GM19025 (cell line): ENCODE data around the gene FGF21.
A peak's percentile ranks its signal among the peaks of the same experiment; 100 is the strongest.
"Not testable (repeated sequence)": the region's sequence is repeated elsewhere in the genome, so short reads cannot be mapped to it uniquely, and the experiment has no call there.

ENCODE experiments used
- ATAC-seq: cut with Tn5 transposase; IDR thresholded peaks from one replicate; pipeline ENCODE4 v1.9.1; 2021; ENCODE audit warnings: mild to moderate bottlenecking, low read depth, moderate library complexity; ENCODE audit not compliant: unreplicated experiment

The FGF21 gene

DNA sequence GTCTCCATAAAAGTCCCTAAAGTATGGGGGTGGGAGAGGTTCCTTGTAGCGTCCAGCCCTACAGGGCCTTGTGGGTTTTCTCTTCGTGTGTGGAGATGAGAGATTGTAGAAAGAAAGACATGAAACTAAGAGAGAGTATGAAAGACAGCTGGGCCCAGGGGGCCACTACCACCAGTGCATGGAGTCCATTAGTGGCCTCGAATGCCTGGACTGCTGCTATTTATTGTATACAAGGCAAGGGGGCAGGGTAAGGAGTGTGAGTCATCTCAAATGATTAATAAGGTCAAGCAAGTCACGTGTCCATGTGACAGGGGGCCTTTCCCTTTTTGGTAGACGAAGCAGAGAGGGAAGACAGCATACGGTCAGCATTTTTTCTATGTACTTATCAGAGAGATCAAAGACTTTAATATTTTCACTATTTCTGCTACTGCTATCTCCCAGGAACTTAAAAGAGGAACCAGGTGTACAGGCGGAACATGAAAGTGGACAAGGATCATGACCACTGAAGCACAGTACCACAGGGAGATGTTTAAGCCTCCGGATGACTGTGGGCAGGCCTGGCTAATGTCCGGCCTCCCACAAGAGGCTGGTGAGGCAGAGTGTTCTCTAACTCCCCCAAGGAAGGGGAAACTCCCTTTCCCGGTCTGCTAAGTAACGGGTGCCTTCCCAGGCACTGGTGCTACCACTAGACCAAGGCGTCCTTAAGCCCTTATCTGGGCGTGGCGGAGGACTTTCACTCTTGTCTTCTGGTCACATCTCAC is 25.5 kb downstream of the FGF21 start:
- no peak for ATAC-seq

DNA sequence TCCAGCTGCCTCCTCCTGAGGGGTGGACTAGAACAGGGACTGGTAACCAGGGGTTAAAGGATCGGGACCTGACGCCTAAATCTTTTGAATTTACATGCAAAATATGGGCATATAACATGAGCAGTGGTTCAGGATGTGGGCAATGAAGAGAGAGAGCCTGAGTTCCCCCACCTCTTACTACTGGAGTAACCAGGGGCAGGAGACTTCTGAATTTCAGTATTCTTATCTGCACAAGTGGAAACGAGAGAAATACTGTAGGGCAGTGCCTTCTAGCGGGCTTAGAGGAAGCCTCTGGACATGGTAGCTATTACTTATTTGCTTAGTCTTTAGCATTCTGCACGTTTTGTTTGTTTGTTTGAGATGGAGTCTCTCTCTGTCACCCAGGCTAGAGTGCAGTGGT is 29.2 kb downstream of the FGF21 start:
- no peak for ATAC-seq

DNA sequence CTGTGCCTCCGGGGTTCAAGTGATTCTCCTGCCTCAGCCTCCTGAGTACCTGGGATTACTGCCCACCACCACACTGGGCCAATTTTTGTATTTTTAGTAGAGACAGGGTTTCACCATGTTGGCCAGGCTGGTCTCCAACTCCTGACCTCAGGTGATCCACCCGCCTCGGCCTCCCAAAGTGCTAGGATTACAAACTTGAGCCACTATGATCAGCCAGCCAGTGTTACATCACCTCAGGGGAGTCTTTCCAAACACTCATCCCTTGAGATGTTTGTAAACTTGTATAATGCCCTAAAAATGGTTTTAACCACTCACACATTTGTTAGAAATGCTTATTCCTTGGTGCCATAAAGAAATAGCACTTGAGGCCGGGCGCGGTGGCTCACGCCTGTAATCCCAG is 31.1 kb downstream of the FGF21 start:
- not testable (repeated sequence) for ATAC-seq

DNA sequence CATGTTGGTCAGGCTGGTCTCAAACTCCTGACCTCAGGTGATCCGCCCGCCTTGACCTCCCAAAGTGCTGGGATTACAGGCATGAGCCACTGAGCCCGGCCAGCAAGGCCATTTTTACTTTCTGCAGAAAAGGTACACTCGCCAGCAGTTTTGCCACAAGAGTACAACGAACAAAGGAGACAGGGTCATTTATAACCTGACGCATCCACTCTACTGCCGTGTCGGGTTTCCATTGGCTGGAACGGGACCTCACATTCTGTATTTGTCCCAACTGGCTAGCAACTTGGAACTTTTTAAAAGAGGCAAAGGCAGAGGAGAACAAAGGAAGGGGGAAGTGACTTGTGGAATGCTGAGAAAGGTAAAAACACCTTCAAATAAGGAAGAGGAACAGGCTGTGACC is 32.0 kb downstream of the FGF21 start:
- ATAC-seq = not testable (repeated sequence)

DNA sequence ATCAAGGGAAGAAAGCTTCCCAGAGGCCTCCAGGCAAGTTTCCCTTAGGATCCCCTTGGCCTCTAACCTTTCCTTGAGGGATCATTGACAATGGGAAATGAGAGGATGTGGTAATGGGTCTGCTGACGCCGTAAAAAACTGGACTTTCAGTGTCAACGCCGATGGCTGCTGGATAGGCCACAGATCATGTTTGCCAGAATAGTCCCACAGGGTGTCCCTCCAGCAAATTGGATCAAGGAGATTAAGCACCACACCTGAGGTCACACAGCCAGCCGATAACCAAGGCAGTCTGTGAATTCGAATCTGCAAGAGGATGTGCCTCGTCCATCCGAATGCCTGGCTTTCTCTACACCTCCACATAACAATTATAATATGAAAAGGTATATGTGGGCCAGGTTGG is 37.9 kb downstream of the FGF21 start:
- ATAC-seq = no peak

DNA sequence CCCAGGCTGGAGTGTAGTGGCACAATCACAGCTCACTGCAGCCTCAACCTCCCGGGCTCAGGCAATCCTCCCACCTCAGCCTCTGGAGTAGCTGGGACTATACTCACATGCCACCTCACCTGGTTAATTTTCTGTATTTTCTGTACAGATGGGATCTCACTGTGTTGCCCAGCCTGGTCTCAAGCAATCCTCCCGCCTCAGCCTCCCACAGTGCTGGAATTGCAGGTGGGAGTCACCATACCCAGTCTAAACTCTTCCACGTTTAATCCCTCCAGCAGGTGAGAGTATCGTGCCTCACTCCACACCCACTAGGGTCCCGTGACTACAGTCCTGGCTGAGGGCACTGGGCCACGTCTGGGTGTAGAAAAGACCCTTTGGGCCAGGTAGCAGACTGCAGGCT is 39.0 kb downstream of the FGF21 start:
- no peak for ATAC-seq

DNA sequence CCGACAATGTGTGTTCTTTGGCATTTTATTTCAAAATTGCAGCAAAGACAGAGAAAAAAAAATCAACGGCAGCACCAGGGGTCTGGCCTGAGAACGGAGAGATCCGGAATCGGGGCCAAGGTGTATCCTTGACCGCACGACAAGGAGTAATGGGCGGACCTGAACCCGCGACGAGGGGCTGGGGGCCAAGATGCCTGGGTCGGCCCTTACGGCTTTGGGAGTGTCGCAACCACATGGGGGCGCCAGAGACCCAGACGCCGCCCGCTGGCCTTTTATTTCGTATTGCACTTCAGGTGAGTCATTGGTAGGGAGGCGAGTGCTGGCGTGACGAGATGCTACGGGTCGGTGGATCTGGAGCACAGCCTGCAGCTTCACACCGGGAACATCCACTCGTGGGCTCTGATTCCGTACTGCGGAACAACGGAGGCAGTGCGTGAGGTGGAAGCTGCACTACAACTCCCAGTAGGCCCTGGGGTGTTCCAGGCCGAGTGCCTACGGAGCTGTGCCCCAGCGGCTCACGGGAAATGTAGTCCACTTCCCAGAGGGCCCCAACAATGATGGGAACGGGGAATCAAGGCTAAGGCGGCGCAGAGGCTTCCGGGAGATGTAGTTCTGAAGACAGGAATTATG is 39.8 kb downstream of the FGF21 start:
- peak; percentile 73 for ATAC-seq

DNA sequence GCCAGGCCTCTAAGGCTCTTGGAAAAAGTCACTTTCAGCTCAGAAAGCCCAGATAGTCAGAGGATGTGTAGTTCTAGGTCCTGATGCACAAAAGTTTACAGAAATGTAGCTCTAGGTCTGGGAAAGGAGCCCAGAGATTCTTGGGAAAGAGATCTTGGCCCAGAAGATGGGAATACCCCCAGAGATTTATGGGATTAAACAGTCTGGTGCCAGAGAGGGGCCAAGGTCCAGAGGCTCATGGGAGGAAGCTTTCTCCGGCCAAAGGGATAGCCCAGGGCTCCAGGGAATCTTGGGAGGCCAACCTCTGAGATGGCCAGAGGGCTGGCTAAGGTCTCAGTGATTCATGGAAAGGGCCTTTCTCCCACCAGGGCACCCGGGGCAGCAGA is 40.4 kb downstream of the FGF21 start:
- ATAC-seq = no peak

DNA sequence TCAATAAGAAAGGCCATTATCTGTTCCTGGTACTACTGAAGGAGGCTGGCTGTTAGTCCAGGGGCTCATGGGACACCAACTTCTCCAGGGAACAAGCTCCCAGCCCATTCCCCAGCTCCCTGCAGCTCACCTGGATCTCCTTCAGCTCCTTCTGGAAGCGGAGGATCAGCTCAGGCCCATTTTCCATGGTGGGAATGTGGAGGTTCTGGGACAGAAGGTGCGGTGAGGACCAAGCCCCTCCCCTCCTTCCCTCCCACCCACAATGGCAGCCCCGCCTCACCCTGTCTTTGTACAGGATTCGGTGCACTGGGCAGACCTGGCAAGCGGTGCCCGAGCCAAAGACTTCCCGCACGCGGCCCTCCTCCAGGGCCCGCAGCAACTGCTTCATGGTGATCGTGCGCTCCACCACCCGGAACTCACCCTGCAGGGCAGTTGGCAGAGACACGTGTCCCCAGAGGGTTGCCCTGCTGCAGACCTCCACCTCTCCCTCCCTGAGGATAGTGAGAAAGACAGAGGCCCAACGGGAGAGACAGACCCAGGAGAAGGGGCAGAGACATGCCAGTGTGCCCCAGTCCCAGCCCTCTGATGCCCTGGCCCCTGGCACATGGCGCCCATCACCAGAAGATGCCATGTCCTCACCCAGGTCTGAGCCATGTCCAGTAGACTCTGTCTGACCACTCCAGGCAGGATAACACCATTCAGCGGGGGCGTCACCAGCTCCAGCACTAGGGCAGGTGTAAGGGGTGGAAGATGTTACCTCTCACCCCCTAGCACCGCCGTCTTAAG is 41.2 kb downstream of the FGF21 start:
- ATAC-seq = no peak

DNA sequence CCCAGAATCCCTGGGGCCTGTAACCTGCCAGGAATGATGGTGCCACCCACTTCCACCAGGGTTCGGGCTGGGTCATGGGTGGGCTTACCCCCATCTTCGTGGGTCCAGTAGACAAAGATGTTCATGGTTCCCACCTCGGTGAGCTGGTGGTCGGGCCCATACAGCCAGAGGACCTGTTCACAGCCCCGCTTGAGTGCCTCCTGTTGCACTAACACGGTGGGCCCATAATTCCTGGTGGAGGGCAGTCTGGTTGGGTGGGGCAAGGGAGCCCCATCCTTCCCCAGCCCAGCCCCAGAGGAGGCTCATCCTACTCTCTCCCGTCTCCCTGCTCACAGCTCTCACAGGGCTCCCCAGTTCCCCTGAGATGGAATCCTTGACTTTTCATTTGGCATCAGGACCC is 41.8 kb downstream of the FGF21 start:
- ATAC-seq = no peak

DNA sequence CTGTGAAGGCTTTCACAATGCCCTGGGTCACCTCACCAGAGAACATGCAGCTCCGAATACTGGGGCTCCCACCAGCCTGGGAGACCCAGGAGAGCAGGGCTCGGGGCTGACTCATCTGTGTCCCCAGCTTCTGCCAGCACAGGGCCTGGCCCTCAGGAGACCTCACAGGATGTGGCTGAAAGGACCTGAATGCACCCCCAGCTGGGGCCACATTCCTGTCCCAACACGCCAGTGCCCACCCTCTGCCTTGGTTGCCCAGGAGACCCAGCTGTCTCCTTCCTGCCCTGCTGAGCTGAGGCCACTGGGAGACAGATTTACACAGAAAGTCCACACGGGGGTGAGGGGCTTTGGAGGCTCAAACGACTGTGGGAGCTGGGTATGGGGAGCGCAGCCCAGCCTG is 43.6 kb downstream of the FGF21 start:
- no peak for ATAC-seq

DNA sequence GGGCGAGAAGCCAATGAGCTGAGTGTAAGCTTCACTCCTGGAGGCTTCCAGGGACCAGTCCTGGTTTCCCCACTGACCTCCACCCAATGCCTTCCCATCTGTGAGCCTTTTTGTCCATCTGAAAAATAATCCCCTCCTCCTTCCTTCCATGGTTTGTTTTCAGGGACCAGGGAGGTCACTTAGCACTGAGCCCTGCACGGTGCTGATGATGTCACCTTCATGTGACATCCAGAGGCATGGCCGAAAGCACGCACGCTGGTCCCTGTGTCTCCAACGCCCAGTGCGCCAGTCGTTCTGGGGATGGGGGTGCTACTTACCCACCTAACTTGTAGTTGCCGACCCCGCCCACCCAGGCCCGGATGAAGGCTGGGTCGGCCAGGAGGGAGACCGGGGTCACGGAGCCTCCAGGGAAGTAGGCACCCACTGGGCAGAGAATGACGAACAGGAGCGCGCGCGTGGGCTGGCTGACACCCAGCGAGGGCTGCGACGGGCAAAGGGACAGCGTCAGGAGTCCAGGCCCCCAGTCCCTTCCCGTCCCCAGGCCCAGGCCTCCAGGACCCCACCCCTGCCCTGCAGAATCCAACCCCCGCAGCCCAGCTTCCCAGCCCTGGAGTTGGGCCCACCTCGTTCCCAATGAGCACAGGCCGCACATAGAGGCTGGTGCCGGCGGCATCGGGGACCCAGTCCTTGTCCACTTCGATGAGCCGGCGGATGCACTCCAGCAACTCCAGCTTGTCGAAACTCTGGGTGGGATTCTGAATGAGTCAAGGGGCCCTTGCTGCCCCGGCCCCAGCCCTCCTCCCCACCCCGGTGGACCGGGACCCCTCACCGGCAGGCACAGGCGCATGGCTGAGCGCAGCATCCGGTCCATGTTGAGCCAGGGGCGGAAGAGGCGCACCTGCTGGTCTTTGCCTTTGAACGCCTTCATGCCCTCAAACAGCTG is 44.3 kb downstream of the FGF21 start:
- ATAC-seq = no peak

DNA sequence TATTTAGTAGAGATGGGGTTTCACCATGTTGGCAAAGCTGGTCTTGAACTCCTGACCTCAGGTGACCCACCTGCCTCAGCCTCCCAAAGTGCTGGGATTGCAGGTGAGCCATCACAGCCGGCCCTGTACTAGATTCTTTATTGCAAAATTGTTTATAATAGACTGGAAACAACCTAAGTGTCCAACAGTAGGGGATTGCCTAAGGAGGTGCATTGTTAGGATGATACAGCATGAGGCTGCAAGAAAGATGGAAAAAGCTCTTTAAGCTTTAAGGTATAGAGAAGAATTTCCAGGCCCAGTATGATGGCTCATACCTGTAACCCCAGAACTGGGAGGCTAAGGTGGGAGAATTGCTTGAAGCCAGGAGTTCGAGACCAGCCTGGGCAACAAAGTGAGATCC is 47.3 kb downstream of the FGF21 start:
- ATAC-seq = no peak

DNA sequence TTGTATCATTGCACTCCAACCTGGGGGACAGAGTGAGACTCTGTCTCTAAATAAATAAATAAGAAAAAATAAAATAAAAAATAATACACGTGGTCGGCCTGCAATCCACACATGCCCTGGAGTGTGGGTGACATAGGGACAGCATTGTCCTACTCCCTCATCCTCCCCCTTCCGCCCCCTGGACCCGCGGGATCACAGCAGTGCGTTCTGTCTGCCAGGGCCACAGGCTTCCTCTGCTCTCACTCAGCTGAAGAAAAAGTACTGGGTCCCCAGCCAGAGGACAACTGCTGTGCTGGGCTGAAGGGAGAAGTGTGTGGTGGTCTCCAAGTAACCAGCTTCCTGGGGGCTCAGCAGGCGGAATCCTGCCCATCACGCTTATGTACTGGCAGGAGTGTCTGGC is 49.2 kb downstream of the FGF21 start:
- no peak for ATAC-seq

DNA sequence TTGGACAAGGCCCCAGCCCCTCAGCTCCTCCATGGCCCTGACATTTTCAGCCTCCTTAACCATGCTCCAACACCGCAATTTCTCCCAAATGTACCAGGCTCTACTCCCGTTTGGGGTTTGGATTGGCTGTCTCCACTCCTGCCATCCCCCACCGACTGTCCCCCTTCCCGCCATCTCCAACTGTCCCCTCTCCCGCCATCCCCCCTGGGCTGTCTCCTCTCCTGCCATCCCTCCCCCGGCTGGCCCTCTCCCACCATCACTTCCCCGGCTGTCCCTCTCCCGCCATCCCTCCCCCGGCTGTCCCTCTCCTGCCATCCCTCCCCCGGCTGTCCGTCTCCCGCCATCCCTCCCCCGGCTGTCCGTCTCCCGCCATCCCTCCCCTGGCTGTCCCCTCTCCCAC is 50.1 kb downstream of the FGF21 start:
- ATAC-seq = no peak

DNA sequence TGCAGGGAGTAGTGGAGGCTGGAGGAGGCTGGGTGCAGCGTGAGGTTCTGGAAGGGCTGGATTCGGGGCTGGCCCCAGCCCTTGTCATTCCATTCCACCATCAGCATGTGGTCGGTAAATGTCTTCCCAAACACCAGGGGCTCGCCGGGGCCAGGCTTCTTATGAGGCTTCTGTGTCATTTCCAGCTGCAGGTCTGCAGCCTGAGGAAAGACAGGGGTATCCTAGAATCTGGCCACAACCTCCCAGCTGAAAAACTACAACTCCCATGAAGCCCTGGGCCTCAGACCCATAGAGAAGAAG is 51.1 kb downstream of the FGF21 start:
- no peak for ATAC-seq

DNA sequence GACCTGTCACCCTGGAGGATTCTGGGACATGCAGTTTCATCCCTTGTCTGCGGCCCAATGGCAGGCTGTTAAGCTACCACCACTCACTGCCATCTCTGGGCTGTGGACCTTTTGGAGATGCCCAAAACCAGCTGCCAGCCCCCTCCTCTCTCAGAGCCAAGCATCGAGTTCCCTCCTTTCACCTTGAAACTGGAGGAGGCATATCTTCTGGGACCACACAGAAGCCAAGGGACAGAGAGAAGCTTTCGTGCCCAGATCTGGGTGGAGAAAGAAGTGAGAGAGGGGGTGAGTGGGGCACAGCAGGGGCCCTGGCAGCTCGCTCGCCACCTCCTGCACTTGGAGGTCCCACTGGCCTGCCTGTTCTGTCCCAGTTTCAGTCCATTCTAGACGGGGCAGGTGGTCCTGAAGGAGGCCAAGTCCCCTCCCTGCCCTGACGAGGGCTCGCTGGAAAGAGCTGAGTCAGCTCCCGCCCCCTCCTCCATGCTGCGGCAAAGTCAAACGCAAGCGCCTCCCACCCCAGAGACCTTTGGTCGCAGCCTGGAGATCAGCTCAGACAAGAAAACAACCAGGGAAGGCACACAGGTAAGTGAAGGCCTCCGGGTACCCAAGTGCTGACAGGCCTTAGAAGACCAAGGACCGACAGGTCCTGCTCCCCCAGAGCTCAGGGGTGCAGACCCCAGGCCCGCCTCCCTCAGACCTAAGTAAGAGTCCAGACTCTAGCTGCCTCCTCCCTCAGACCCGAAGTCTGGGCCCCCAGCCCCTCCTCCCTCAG is 51.7 kb downstream of the FGF21 start:
- no peak for ATAC-seq

DNA sequence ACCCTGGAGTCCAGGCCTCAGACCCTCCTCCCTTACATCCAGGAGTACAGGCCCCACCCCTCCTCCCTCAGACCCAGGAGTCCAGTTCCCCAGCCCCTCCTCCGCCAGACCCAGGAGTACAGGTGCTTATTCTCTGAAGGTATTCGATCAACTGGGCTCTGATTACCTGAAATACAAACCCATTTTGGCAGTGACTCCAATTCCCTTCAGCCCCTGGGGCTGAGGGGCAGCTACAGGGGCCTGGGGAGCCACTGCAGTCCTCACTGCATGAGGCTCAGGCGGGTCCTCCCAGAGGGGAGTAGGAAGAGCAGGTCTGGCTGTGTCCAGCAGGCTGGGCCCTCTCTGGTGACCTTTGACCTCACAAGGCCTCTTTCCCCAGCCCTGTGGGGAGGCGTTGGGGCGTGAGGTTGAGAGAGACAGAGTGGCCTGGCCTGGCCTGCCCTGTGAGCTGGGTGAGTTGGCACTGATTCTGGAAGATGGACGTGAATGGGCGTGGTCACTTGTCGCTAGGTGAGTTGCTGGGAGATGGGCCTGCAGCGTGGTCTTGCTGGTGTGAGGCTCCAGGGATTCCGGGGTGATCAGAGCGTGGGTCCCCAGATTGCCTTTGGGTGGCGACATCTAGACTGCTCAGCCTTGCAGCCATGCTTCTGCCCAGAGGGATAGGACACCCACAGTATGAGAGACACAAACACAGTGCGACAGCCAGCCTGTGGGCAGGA is 52.4 kb downstream of the FGF21 start:
- no peak for ATAC-seq
